Measurements from ENCODE around the gene SPIRE1.

DNA sequence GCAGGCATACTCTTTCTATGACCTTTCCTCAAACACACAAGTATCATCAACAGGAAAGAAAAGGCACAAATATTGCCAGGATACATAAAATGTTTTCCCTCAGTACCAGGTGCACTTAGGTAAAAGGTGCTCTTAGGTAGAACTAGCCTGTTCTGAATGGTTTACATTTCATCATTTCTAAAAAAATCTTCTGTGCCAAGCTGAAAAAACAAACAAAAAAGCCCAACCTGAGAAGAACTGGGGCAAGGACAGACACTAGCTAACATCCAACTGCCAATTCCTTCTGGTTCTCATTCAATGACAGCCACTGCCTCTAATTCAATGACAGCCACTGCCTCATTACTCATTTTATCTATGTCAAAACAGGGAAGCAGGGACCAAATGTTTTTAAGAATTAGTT lies 68.5 kb downstream of the SPIRE1 start:
- TF ChIP-seq POLR2A (IDR thresholded peaks at IDR 0.05; ENCODE audit: low read length) (no peak), GATA1 (IDR thresholded peaks at IDR 0.05; ENCODE audit: low read depth, low read length) (no peak)

Measured in erythroblast (primary cell).